Hematopoietic multipotent progenitor cell treated with erythropoietin and hydrocortisone succinate and interleukin-3 and kit ligand, for 4 days (in vitro differentiated cells): Measurements from ENCODE around the gene SLC9B2.

Experiments used
- DNase-seq: peaks from one replicate; pipeline ENCODE4 v3.0.0-alpha.2; 2015

Gene SLC9B2

GRCh38 chr4:103076747-103077347 lies at the start of gene SLC9B2:
SLC9B2 (minus strand) TSS chr4:103076761; CDS start chr4:103067550, 9,211 bp downstream.
- DNase-seq, result peak; percentile 80

- DNase-seq, result no peak
These were observed 49.6 kb upstream of the SLC9B2 start for GRCh38 chr4:103126126-103126525.

- no peak for DNase-seq
These were observed 46.6 kb upstream of the SLC9B2 start for GRCh38 chr4:103123114-103123513.

- DNase-seq, result no peak
These were observed 41.6 kb upstream of the SLC9B2 start for GRCh38 chr4:103118166-103118565.

- DNase-seq, result no peak
These were observed 35.0 kb upstream of the SLC9B2 start for GRCh38 chr4:103111598-103111997.

GRCh38 chr4:103108542-103108941 lies 32.0 kb upstream of the SLC9B2 start:
- no peak for DNase-seq

GRCh38 chr4:103105558-103106356 lies 29.2 kb upstream of the SLC9B2 start:
- peak; percentile 41 for DNase-seq

- no peak for DNase-seq
These were observed 28.3 kb upstream of the SLC9B2 start for GRCh38 chr4:103104886-103105285.

- DNase-seq, result no peak
These were observed 24.1 kb upstream of the SLC9B2 start for GRCh38 chr4:103100691-103101090.

- DNase-seq, result peak; percentile 97
These were observed 23.3 kb upstream of the SLC9B2 start, which contains the start of gene BDH2 for GRCh38 chr4:103099691-103100392. BDH2 (minus strand) TSS chr4:103099834; CDS start chr4:103096254, 3,580 bp downstream.

GRCh38 chr4:103098756-103099440 lies 22.3 kb upstream of the SLC9B2 start:
- no peak for DNase-seq

GRCh38 chr4:103098341-103098740 lies 21.8 kb upstream of the SLC9B2 start:
- no peak for DNase-seq

- DNase-seq, result no peak
These were observed 20.6 kb upstream of the SLC9B2 start for GRCh38 chr4:103097112-103097511.

- no peak for DNase-seq
These were observed 18.5 kb upstream of the SLC9B2 start for GRCh38 chr4:103095080-103095479.

- no peak for DNase-seq
These were observed 15.7 kb upstream of the SLC9B2 start for GRCh38 chr4:103092245-103092644.

- peak; percentile 87 for DNase-seq
These were observed 15.2 kb upstream of the SLC9B2 start for GRCh38 chr4:103091601-103092223.

GRCh38 chr4:103089481-103089880 lies 12.9 kb upstream of the SLC9B2 start:
- DNase-seq, result no peak

- no peak for DNase-seq
These were observed 10.0 kb upstream of the SLC9B2 start for GRCh38 chr4:103086551-103086950.

- no peak for DNase-seq
These were observed 9.1 kb upstream of the SLC9B2 start for GRCh38 chr4:103085555-103086196.

- DNase-seq, result no peak
These were observed 3.1 kb upstream of the SLC9B2 start for GRCh38 chr4:103079621-103080020.

GRCh38 chr4:103075894-103076746 lies 441 bp downstream of the SLC9B2 start:
- peak; percentile 85 for DNase-seq
